NAMALWA (cell line): ENCODE data around the gene HYPK.

ENCODE experiments used
- DNase-seq: peaks from one replicate; pipeline ENCODE4 v3.0.0-alpha.2; 2015; ENCODE audit warnings: low spot score

Gene HYPK

GRCh38 chr15:43851251-43851650 lies 50.9 kb downstream of the HYPK start:
- no peak for DNase-seq

DNA sequence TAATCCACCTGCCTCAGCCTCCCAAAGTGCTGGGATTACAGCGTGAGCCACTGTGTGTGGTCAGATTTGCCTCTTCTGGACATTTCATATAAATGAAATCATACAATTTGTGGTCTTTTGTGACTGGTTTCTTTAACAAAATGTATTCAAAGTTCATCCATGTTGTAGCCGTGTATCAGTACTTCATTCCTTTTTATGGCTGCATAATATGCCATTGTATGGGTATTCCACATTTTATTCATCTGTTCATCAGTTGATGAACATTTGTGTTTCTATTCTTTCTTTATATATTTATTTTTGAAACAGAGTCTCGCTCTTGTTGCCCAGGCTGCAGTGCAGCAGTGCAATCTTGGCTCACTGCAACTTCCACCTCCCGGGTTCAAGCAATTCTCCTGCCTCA lies 52.2 kb downstream of the HYPK start:
- DNase-seq, result no peak
